NCI-H128 (cell line): ENCODE data around the gene TBX1.
"Not testable (repeated sequence)": the region's sequence is repeated elsewhere in the genome, so short reads cannot be mapped to it uniquely, and the experiment has no call there.

Experiments
- DNase-seq: peaks from one replicate; lab custom pipeline; 2025; ENCODE audit not compliant: unreplicated experiment; lab: John Stamatoyannopoulos, UW

Gene TBX1

GRCh38 chr22:19779685-19780268 lies 19.2 kb downstream of the TBX1 start:
- no peak for DNase-seq

- DNase-seq = no peak
Measured at GRCh38 chr22:19782533-19782932, 22.0 kb downstream of the TBX1 start.

- DNase-seq = no peak
Measured at GRCh38 chr22:19783586-19784383, 23.2 kb downstream of the TBX1 start.

- DNase-seq = no peak
Measured at GRCh38 chr22:19784384-19785175, 24.0 kb downstream of the TBX1 start.

GRCh38 chr22:19785461-19786263 lies 25.1 kb downstream of the TBX1 start:
- DNase-seq = no peak

GRCh38 chr22:19786264-19786585 lies 25.6 kb downstream of the TBX1 start:
- DNase-seq = no peak

- DNase-seq = no peak
Measured at GRCh38 chr22:19786959-19787848, 26.6 kb downstream of the TBX1 start.

- DNase-seq = no peak
Measured at GRCh38 chr22:19787849-19788141, 27.2 kb downstream of the TBX1 start.

GRCh38 chr22:19788661-19789225 lies 28.2 kb downstream of the TBX1 start:
- no peak for DNase-seq

- no peak for DNase-seq
Measured at GRCh38 chr22:19789406-19789805, 28.8 kb downstream of the TBX1 start.

- no peak for DNase-seq
Measured at GRCh38 chr22:19789828-19790227, 29.2 kb downstream of the TBX1 start.

GRCh38 chr22:19791243-19791642 lies 30.7 kb downstream of the TBX1 start:
- DNase-seq = no peak

- DNase-seq = no peak
Measured at GRCh38 chr22:19791894-19792293, 31.3 kb downstream of the TBX1 start.

GRCh38 chr22:19792383-19792896 lies 31.9 kb downstream of the TBX1 start:
- DNase-seq = not testable (repeated sequence)

GRCh38 chr22:19793161-19793560 lies 32.6 kb downstream of the TBX1 start:
- no peak for DNase-seq

- DNase-seq = no peak
Measured at GRCh38 chr22:19793661-19794310, 33.2 kb downstream of the TBX1 start.

GRCh38 chr22:19795617-19796008 lies 35.0 kb downstream of the TBX1 start:
- DNase-seq = no peak

- DNase-seq = no peak
Measured at GRCh38 chr22:19796160-19796559, 35.6 kb downstream of the TBX1 start.
